Measurements from ENCODE around the gene ZNF71.
"Not testable (repeated sequence)": the region's sequence is repeated elsewhere in the genome, so short reads cannot be mapped to it uniquely, and the experiment has no call there.

Gene ZNF71

DNA sequence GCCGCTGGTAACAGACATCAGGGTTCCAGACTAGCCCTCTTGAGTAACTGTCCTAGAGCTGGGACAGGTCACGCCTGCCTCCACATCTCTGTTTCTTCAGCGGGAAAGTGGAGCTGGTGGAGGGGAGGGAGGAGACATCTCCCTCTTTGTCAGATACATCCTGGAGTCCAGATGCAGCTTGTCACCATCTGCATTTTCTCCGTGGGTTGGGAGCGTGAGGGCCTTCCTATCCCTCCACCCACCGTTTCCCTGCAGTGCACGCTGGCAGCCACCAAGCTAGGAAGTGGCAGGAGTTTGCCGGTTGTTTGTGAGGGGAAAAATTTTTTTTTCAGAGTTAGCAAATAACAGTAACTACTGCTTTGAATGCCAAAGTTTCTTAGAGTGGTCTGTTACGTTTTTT lies 27.9 kb downstream of the ZNF71 start:
- DNase-seq: no peak

DNA sequence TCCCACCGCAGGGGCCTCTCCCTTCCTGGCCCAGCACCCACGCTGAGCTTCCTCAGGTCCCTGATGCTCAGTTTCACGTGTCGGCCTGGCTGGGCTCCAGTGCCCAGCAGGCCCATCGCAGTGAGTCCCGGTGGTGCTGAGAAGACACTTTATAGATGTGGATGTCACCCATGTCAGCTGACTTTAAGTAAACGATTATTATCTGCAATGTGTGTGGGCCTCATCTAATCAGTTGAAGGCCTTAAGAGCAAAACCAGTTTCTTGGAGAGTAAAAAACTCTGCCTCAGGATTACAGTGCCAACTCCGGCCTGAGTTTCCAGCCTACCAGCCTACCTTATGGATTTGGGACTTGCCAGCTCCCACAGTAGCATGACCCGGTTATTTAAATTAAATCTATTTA lies 30.6 kb downstream of the ZNF71 start:
- no peak for DNase-seq

DNA sequence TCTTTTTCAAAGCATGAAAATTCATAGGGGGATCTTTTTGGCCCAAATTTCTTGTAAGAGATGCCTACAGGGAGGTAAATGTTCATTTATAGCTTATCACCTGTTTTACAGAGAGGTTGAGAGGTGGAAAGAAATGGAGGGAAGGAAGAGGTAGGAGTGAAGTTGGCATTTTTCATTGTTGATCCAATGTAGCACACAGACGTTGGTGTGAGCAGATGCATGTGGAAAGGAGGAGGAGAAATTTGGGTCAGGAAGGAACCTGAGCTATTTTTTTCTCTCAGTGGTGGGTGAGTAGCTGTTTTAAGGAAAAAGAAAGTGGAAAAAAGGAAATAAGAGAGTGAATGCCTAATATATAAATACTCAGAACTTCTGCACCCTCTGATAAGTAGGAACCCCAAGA lies 37.9 kb downstream of the ZNF71 start:
- DNase-seq: no peak

DNA sequence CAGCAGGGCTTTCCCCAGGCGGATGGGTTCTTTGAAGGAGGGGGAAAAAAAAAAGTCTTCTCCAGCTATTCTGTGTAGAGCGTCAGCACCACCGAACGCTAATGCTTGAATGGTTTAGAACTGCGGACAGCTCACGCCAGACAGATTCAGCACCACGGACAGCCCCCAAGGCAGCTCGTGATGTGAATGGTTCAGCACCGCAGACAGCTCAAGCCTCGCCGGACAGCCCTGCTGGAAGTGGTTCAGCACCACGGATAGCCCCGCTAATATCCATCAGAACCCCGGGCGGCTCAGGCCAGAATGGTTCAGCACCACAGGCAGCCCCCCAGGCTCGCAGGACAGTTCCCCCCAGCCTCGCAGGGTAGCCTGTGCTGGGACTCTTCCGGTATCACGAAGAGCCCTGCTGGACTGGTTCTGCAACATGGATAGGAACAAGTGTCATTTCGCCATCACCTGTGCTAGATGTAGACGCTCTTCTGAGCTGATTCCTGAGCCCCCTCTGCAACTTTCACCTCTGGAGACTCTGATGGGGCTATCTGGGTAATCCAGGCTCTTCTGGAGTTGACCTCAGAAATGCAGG lies 43.0 kb downstream of the ZNF71 start:
- peak; percentile 33 to 67 (median 46) for DNase-seq

DNA sequence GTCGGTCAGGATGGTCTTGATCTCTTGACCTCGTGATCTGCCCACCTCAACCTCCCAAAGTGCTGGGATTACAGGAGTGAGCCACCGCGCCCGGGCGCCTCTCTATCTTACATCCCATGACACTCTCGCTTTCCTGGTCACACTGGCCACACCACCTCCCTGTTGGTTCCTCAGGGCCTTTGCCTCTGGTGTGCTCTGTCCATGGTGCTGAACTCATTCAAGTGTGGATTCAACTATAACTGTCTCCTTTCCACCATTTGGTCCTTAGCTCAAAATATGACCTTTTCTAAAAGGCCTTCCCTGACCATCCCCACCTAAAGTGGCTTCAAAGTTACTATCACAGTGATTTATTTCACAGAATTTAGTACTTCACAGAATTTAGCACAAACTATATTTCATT lies 44.1 kb downstream of the ZNF71 start:
- peak in 2 of 3 donors; percentile 5 to 33 for DNase-seq

DNA sequence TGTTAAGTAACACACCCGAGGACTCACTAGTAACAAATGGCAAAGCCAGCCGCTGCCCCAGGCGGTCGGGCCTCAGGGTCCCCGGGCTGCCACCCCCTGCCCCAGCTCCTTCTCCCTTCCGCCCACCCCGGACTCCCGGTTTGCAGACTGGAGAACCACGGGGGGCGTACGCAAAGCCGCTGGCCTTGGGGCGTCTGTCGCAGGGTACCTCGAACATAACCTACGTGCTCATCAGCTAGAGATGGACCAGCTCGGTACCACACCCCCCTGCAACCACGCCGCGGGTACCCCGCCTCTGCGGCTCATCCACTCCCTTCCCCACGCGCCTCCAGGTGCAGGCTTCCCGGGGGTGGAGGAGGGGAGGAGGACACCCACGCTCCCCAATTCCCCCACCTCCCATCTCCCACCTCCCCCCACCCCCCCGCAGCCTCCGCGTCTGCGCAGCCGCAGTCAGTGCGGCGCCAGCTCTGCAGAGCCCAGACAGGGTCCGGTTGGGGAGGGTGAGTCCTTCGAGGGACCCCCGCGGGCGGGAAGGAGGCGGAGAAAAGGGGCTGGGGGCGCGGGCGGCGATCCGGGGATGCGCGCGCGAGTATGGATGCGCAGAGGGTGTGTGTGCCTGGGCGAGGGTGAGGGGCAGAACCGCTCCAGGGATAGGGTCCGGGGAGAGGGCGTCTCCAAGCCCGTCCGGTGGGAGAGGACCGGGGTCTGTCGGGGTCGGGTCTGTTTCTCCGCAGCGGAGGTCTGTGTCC lies 47.8 kb downstream of the ZNF71 start, which contains the start of gene SMIM17:
Gene SMIM17 (plus strand): TSS at position 449 of the 749 bp plus-strand sequence. CDS start 2,509 bp downstream, outside the sequence.
- DNase-seq: no peak

DNA sequence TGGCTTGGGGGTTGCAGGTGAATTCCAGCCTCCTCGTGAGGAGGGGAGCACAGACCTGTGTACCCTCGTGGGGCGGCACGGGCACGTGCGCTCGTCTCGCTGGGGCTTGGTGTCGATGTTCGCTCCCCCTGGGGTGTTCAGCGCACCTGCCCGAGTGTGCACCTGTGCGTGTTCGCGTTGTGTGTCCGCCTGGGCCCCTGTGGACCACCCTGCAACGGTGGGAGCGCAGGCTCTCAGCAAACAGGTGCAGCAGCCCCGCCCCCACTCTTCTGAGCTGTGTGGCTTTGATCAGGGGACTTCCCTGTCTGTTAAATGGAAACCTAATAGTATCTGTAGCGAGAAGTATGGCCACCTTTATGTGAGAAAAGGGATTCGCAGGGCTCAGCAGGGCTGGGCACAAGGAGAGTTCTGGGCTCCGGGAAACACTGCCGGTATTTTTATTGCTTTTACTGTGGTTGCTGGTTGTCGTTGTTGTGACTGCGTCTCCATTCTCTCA lies 48.4 kb downstream of the ZNF71 start:
- no peak for DNase-seq

DNA sequence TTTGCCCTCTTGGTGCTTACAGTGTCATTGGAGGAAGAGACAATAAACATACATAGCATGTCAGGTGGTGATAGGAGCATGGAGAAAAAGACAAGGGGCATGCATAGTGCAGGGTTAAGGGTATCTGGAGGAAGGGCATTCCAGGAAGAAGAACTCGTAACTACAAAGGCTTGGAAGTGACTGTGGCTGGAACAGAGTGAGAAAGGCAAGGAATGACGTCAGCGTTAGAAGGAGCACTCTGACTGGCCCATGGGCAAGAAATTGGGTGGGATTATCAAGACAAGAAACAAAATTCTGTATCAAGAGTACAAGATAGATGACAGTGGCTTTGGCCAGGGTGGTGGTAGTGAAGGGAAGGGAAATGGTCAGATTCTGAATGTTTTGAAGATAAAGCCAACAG lies 59.0 kb downstream of the ZNF71 start:
- no peak for DNase-seq

DNA sequence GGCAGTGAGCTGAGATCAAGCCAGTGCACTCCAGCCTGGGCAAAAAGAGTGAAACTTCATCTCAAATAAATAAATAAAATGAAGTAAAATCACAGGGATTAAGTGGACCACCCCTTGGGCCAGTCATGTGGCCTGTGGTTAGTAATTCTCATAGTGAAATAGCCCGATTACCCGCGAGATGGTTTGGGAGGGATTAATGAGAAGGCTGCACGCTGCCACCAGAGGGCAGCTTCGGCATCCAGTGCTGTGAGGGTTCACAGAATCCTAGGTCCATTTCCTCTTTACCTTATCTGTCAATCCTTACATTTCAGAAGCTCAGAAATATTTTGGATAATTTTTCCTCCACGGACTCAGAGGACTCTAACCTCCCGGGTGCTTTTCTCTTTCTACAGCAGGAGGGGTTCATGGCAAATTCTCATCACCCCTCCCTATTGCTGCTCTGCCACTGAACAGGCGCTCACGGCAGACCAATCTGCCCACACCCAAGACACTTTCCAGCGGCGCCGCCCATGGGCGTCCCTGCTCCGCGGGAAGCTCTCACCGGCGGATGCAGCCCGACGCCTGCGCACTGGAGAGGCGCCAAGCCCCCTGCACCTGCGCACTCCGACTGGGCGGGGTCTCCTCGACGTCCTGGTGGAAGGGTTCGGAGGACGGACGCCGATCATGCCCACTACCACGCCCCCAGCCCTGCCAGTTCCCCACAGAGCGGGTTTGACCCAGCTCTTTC lies 65.4 kb downstream of the ZNF71 start:
- peak in 2 of 3 donors; percentile 1 to 4 for DNase-seq

DNA sequence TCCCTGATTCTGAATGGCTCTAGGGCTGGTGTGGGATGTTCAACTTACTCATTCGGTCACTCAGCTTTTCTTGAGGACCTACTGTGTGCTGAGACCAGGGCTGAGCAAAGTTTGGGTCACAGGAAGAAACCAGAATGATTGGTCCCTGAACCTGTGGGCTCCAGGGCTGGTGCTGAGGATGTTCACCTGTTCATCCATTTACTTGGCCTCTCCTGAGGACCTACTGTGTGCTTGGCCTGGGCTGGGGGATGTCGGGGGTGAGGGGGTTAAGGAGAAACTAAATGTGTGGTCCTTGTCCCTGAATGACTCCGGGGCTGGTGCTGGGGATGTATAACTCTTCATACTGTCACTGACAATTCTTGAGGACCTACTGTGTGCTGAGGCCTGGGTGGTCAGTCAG lies 66.1 kb downstream of the ZNF71 start:
- DNase-seq: no peak

DNA sequence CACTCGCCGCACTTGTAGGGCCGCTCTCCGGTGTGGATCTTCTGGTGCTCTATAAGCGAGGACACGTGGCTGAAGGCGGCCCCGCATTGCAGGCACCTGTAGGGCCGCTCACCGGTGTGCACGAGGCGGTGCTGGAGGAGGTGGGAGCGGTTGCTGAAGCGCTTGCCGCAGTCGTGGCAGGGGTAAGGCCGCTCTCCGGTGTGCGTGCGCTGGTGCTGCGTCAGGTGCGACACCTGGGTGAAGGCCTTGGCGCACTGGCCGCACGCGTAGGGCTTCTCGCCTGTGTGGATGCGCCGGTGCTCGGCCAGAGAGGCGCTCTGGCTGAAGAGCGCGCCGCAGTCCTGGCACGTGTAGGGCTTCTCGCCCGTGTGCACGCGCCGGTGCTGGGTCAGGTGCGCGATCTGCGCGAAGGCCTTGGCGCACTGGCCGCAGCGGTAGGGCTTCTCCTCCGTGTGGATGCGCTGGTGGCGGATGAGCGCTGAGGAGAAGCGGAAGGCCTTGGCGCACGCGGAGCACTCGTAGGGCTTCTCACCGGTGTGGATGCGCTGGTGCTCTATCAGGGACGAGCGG lies 68.9 kb downstream of the ZNF71 start:
- no peak for DNase-seq

DNA sequence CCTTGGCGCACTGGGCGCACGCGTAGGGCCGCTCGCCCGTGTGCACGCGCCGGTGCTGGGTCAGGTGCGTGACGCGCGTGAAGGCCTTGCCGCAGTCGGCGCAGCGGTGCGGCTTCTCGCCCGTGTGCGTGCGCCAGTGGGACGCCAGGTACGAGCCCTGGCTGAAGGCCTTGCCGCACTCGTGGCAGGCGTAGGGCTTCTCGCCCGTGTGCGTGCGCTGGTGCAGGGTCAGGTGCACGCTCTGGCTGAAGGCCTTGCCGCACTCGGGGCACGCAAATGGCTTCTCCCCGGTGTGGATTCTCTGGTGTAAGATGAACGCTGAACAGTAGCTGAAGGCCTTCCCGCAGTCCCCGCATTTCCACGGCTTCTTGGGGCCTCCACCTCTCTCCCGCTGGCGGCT lies 69.4 kb downstream of the ZNF71 start:
- no peak for DNase-seq

DNA sequence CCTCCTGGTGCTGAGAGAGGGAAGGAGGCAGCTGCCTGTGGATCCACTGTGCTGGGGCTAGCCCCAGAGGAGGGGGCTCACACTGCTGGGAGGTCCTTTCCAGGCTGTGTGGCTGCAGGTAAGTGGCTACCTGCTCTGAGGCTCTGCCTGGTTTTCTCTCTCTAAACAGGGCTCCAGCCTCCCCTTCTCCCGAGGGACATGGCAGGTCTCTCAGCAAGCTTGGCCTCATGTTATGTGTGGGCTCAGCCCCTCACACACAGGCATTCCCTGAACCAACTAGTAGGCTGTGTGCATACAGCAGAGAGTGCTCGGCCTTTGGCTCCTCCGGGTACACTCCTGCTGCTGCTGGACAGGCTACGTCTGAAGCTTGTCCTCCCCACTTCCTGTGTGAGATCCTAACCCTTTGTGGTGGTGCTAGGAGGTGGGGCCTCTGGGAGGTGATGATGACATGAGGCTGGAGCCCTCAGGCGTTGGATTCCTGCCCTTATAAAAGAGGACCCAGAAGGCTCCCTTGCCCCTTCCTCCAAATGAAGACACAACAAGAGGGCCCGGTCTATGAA lies 72.3 kb downstream of the ZNF71 start:
- DNase-seq: no peak

DNA sequence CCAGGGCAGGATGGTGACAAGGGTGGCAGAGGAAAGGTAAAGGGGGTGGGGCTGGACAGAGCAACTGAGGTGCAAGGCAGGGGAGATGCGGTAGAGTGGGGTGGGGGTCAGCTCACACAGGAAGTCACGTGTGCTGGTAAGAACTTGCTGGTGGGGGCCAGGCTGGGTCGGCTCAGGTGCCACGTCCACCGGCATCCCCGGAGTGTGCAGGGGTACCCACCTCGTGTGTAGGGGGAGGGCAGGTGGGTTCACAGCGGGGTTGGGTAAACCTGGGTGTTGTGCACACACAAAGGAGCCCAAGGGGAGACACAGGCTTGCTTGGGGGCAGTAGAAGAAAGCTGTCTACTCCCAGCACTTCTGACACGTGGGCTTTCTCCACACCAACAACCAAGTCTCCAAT lies 73.6 kb downstream of the ZNF71 start:
- no peak for DNase-seq

DNA sequence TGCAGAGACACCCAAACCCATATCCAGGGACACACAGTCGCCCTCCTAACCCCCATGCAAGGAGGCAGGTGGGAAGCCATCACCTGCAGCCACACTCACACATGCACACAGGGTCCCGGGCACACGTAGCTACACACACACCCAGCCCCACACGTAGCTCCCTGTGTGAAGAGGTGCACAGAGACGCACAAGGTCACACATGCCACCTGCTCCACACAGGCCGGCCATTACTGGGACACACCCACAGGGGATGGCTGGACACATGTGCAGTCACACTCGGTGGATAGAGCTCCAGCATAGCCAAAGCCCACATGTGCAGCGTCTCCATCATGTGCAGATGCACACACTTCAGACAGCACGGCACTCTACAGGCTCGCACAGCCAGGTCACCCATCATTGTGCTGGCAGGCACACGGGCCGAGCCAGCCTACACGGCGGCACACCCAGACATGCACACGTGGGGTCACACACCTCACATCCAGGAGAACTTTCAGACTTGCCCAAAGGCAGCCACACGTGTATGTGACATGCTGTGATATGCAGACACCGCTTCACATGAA lies 75.4 kb downstream of the ZNF71 start:
- DNase-seq: no peak

DNA sequence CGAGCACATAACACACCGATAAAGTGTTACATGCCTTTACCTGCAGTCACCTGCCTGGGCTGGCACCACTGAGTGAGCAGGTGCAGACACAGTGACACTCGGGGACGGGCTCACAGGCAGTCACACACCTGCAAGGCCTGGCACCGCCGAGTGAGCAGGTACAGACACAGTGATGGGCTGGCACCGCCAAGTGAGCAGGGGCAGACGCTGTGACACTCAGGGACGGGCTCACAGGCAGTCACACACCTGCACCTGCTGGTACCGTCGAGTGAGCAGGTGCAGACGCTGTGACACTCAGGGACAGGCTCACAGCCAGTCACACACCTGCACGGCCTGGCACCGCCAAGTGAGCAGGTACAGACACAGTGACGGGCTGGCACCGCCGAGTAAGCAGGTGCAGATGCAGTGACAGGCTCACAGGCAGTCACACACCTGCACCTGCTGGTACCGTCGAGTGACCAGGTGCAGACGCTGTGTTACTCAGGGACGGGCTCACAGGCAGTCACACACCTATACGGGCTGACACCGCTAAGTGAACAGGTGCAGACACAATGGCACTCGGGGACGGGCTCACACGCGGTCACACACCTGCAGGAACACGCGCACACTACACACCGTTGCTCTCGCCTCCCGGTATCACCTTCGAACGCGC lies 76.0 kb downstream of the ZNF71 start:
- no peak for DNase-seq

DNA sequence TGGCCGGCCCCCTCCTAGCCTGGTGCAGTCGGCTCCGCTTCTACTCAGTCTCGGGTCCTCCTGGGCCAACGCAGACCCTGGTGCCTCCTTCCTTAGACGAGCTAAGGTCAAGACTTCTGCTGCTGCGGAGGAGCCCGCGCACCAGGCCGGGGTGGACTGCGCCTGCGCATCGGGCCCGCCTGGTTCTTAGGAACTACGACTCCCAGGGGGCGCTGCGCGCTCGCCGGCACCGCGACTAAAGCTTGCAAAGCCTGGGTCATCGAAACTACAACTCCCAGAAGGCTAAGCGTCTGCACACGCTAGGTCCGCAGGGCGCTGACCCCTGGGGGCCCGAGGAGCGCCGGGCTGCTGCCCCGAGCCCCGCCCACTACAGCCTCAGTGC lies 76.5 kb downstream of the ZNF71 start, which contains the start of gene ZNF835:
Gene ZNF835 (minus strand): TSS at position 145 of the 382 bp plus-strand sequence. CDS start 6,559 bp downstream, outside the sequence.
- peak; percentile 89 to 95 (median 93) for DNase-seq

DNA sequence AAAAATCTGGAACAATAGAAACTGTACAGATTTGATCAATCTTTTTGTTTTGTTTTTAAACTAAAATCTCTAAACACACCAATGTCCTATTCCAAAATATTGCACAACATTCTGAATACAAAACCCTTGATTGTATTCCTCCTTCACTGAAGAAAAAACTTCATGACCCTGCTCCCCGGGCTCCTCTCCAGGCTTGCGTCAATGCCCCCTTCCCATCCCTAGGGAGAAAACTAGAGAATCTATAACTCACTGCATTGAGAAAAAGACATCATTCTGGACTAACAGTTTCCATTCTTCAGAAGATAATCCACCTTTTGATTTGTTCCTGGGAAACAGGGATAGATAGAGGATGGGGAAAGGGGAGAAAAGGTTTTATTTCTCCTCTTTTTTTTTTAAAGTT lies 77.5 kb downstream of the ZNF71 start:
- DNase-seq: not testable (repeated sequence)

All from suppressor macrophage treated with lipopolysaccharide for 1 hour (primary cell).